LNCaP clone FGC (cell line): ENCODE results near the gene ANKFN1.

Experiments
- DNase-seq: peaks from one replicate; pipeline ENCODE4 v3.0.0-alpha.2; 2011; ENCODE audit warnings: low read depth
- H3K4me3 ChIP-seq: 2 replicates; pipeline ENCODE4 v1.5.1; 2011; ENCODE audit warnings: mild to moderate bottlenecking, low read depth, low read length, control low read depth
- CTCF ChIP-seq: IDR thresholded peaks from 2 replicates; pipeline ENCODE4 v1.5.1; 2012; ENCODE audit warnings: mild to moderate bottlenecking; ENCODE audit not compliant: control insufficient read depth, insufficient read depth; ENCODE audit errors: extremely low read depth

Gene ANKFN1

DNA sequence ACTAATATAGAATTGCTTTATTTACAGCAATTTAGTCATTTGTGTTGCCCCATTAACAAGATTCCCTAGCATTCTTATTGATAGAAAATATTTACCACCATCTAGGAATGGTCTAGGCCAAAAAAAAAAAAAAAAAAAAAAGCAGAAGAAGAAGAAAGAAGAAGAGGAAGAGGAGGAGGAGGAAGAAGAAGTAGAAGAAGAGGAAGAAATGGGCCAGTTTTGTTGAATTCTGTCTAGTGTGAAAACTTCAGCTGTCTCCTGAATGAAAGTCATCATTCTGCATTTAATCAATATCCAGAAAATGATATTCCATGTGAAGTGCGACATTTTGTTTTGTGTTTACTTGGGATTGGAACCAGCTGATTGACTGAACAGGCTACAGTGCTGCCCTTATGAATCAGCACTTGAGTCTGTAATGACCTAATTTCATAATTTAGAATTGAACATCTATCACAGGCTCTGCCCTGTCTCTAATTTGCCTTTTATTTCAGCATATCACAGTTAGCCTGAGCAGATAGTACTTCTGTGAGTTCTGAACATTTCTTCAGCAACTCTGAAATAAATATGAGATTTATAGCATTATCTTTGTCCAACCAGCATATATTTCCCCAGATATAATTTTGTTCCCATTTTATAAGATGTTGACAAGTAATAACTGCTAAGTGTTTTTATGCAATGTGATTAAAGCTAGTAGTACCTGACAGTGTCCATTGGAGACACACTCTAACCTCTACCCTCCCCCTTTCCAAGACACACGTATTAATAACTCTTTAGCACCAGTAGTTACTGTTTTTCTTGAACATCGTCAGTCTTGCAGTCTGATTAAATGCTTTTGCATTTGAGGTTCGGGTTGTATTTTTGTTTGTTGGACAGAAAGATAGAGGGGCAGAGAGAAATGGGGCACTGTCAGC is 5.9 kb downstream of the ANKFN1 start:
- DNase-seq = no peak
- no peak overlapping the region for H3K4me3 ChIP-seq
- TF ChIP-seq CTCF = no peak

GRCh38 chr17:56159826-56160380 is 6.6 kb downstream of the ANKFN1 start:
- no peak for DNase-seq
- no peak for TF ChIP-seq CTCF
- no peak overlapping the region for H3K4me3 ChIP-seq

DNA sequence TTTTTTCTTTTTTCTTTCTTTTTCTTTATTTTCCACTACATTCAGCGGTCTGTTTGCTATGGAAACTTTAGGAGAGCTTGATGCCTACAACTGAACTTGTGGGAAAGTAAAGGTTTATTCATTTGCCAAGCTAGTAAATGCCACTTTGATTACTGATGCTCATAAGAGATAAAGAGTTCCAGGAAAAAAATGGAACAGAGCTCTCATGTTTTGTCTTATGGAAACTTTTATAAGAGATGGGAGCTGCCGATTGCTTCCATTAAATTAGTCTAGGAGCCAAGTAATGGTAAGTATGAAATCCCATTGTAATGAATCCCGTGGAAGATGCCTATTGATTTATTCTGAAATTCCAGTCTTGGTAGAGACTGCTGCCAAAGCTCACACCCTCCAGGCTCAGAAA is 7.1 kb downstream of the ANKFN1 start:
- no peak overlapping the region for H3K4me3 ChIP-seq
- no peak for TF ChIP-seq CTCF
- DNase-seq = peak; percentile 86

- no peak for DNase-seq
- TF ChIP-seq CTCF = no peak
- H3K4me3 ChIP-seq = no peak overlapping the region
Observed at GRCh38 chr17:56165072-56165641, 11.9 kb downstream of the ANKFN1 start.

DNA sequence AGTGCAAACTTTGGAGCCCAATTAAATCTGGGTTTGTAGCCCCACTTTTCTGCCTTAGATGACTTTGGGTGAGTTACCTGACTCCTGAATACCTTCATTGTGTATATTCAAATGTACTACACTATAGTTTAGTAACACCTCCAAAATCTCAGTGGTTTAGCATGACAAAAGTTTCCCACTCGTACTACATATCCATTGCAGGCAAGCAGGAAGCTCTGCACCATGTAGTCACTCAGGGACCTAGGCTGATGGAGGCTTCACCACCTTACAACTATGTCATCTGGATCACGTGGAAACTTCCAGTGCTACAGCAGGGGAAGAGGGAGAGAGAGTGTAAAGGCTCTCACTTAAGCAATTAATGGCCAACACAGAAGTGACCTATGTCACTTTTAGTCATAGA is 14.2 kb downstream of the ANKFN1 start:
- no peak for TF ChIP-seq CTCF
- H3K4me3 ChIP-seq = no peak overlapping the region
- DNase-seq = no peak

DNA sequence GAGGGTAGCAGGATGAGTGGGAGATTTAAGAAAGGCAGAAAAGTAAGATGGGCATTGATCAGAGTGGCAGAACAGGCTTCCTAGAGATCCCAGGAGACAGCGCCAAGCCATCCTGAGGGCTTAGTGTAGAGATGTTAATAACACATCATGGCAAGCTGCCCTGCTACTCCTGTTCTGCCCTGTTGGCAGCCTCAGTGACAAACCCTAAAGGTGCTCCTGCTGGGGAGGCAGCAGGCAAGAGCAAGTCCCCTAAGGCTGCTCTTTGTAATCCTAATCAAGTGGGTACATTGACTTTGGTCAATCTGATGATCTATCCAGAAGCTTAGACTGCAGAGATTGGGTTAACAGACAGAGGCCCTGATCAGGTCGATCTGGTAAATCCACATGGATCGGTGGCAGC is 16.3 kb downstream of the ANKFN1 start:
- no peak overlapping the region for H3K4me3 ChIP-seq

More for the DNA sequence above, 16.3 kb downstream of the ANKFN1 start:
- no peak for DNase-seq
- no peak for TF ChIP-seq CTCF
